WTC11 (cell line): ENCODE measurements around the gene HLA-DOB. TPM values are rescaled to one million over a fixed set of nuclear protein-coding genes. Genes with fewer than 3 reads are reported as not detected.

ENCODE experiments used
- ATAC-seq: fragments of 200-7000 bp; cut with Tn5 transposase; 2 replicates; pipeline ENCODE4 v1.10.0; 2021; ENCODE audit warnings: mild to moderate bottlenecking, moderate library complexity
- CTCF ChIA-PET: fragments of 300-600 bp; sonication (Branson Sonifier 250); formaldehyde crosslinking; loops from one replicate; lab custom pipeline; 2021; ENCODE audit warnings: antibody characterized with exemption; lab: Charles Lee
- POLR2A ChIA-PET: fragments of 350-600 bp; sonication (Branson Sonifier 250); formaldehyde crosslinking; loops from one replicate; lab custom pipeline; 2021; ENCODE audit warnings: antibody characterized with exemption; lab: Charles Lee
- DNase-seq: peaks from one replicate; pipeline ENCODE4 v3.0.0; 2021; ENCODE audit warnings: low spot score
- H3K27ac Mint-ChIP-seq: 2 replicates; pipeline ENCODE4 v1.8.0; 2021; ENCODE audit warnings: mixed read lengths
- H3K27me3 Mint-ChIP-seq: 2 replicates; pipeline ENCODE4 v1.8.0; 2021; ENCODE audit warnings: low read depth, mild to moderate bottlenecking, moderate library complexity, mixed read lengths
- H3K36me3 Mint-ChIP-seq: 2 replicates; pipeline ENCODE4 v1.8.0; 2021; ENCODE audit warnings: mixed read lengths
- H3K4me1 Mint-ChIP-seq: 2 replicates; pipeline ENCODE4 v1.8.0; 2022; ENCODE audit warnings: mixed read lengths
- H3K4me3 Mint-ChIP-seq: 2 replicates; pipeline ENCODE4 v1.8.0; 2021; ENCODE audit warnings: mild to moderate bottlenecking, moderate library complexity, mixed read lengths
- H3K9me3 Mint-ChIP-seq: 2 replicates; pipeline ENCODE4 v1.8.0; 2021; ENCODE audit warnings: mixed read lengths
- AFF4 ChIP-seq: sonication (generic); formaldehyde crosslinking; IDR thresholded peaks from 2 replicates; pipeline ENCODE4 v1.8.1; 2023; ENCODE audit warnings: mild to moderate bottlenecking, missing genetic modification reagents, borderline replicate concordance
- ATF2 ChIP-seq: sonication (generic); formaldehyde crosslinking; IDR thresholded peaks from 2 replicates; pipeline ENCODE4 v1.8.1; 2022; ENCODE audit warnings: low read depth, missing genetic modification reagents, borderline replicate concordance
- EMX1 ChIP-seq: fragments of 250-450 bp; sonication (Bioruptor Pico); IDR thresholded peaks from 2 replicates; pipeline ENCODE4 v1.8.0; 2021; ENCODE audit warnings: mild to moderate bottlenecking
- JAZF1 ChIP-seq: fragments of 250-450 bp; sonication (Bioruptor Pico); IDR thresholded peaks from 2 replicates; pipeline ENCODE4 v1.9.0; 2021; ENCODE audit warnings: moderate library complexity, mild to moderate bottlenecking, inconsistent platforms
- NFATC4 ChIP-seq: fragments of 250-450 bp; sonication (Bioruptor Pico); IDR thresholded peaks from 2 replicates; pipeline ENCODE4 v1.9.0; 2021; ENCODE audit warnings: mild to moderate bottlenecking
- NR2C2 ChIP-seq: sonication (generic); formaldehyde crosslinking; IDR thresholded peaks from 2 replicates; pipeline ENCODE4 v1.8.0; 2022; ENCODE audit warnings: mild to moderate bottlenecking, missing genetic modification reagents
- NR3C1 ChIP-seq: sonication (generic); formaldehyde crosslinking; conservative IDR thresholded peaks from 2 replicates; pipeline ENCODE4 v1.8.1; 2023; ENCODE audit warnings: low read depth, mild to moderate bottlenecking, missing genetic modification reagents
- OVOL2 ChIP-seq: fragments of 250-450 bp; sonication (Bioruptor Pico); IDR thresholded peaks from 2 replicates; pipeline ENCODE4 v1.9.0; 2021; ENCODE audit warnings: mild to moderate bottlenecking, borderline replicate concordance
- RORB ChIP-seq: fragments of 250-450 bp; sonication (Bioruptor Pico); IDR thresholded peaks from 2 replicates; pipeline ENCODE4 v1.9.0; 2021; ENCODE audit warnings: mild to moderate bottlenecking
- STAT6 ChIP-seq: sonication (generic); formaldehyde crosslinking; conservative IDR thresholded peaks from 2 replicates; pipeline ENCODE4 v1.8.1; 2023; ENCODE audit warnings: mild to moderate bottlenecking, low read depth, missing genetic modification reagents, moderate library complexity
- ZNF263 ChIP-seq: sonication (generic); formaldehyde crosslinking; IDR thresholded peaks from 2 replicates; pipeline ENCODE4 v1.8.1; 2022; ENCODE audit warnings: low read depth, mild to moderate bottlenecking, moderate library complexity, missing genetic modification reagents
- ZNF512 ChIP-seq: sonication (generic); formaldehyde crosslinking; IDR thresholded peaks from 2 replicates; pipeline ENCODE4 v1.8.1; 2022; ENCODE audit warnings: missing genetic modification reagents, borderline replicate concordance
- total RNA-seq: library from RNA; stranded (reverse); gene quantifications from 3 replicates; pipeline ENCODE4 v1.2.3, GENCODE V29; 2021
- TF ChIP-seq, protein P1 (sequence below): fragments of 250-450 bp; sonication (Bioruptor Pico); IDR thresholded peaks from 2 replicates; pipeline ENCODE4 v1.9.0; 2021; ENCODE audit warnings: moderate library complexity, mild to moderate bottlenecking, inconsistent platforms, borderline replicate concordance
- TF ChIP-seq, protein P2 (sequence below): sonication (generic); formaldehyde crosslinking; IDR thresholded peaks from 2 replicates; pipeline ENCODE4 v1.8.0; 2023; ENCODE audit warnings: missing genetic modification reagents
- TF ChIP-seq, protein P3 (sequence below): sonication (generic); formaldehyde crosslinking; IDR thresholded peaks from 2 replicates; pipeline ENCODE4 v1.8.1; 2023; ENCODE audit warnings: mild to moderate bottlenecking, missing genetic modification reagents, moderate library complexity
- TF ChIP-seq, protein P4 (sequence below): fragments of 200-600 bp; IDR thresholded peaks from 2 replicates; pipeline ENCODE4 v1.8.0; 2022; ENCODE audit warnings: antibody characterized with exemption
- TF ChIP-seq, protein P5 (sequence below): sonication (generic); formaldehyde crosslinking; IDR thresholded peaks from 2 replicates; pipeline ENCODE4 v1.8.1; 2022; ENCODE audit warnings: mild to moderate bottlenecking, missing genetic modification reagents, moderate library complexity, borderline replicate concordance

HLA-DOB gene
- total RNA-seq, 1 experiment from 2014 or later: 0.15 TPM

DNA sequence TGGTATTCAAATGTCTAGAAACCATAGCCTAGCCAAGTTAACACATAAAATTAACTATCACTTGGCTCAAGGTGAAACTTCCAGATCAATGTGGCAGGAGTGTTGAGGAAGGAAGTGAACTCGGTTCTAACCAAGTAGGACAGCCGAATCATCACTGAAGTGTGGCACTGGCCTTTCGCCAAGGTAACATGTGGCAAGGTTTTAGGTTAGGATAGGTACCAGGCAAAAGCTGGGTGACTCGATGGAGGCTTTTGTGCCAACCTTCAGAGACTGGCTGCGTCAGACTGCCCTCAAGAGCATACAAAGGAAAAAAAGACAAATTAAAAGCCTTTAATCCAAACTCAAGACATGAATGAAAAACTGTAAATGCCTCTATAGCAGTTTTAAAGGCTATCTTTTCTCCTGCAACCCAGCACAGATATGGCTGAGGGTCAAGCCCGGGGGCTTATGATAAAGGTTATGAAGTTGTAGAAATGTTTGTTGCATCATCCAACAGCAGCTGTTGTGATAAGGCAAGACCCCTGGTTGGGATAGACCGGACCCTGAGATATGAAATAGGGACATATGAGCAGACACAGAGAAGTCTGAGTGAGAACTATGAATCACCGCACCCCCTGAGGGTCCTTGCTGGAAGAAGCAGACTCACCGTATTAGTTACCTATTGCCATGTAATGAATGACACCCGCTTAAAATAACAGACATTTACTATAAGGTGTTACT is 49.1 kb upstream of the HLA-DOB start:
- POLR2A ChIA-PET: no interaction called here
- Mint-ChIP-seq H3K4me3 (no peak overlapping the region), H3K9me3 (no peaks in the 10 kb centered on the region), H3K27me3 (peaks cover 16% of the 10 kb centered on the region), H3K27ac (no peak overlapping the region), H3K4me1 (peaks cover 6% of the 10 kb centered on the region), H3K36me3 (no peaks in the 10 kb centered on the region)
- ATAC-seq: no peak
- DNase-seq: no peak
- CTCF ChIA-PET: interaction anchor here (1.4 to 9.2 kb wide), 2 partner anchors 27 to 119 kb away, joined by 3 to 243 read pairs; partner anchors contain the start of gene TAP2
- TF ChIP-seq AFF4 (CRISPR knock-in tag) (no peak), ATF2 (CRISPR knock-in tag) (no peak), ZNF263 (CRISPR knock-in tag) (no peak), JAZF1 (CRISPR knock-in tag) (no peak), NR2C2 (CRISPR knock-in tag) (no peak), NR3C1 (CRISPR knock-in tag) (no peak), STAT6 (CRISPR knock-in tag) (no peak), NFATC4 (CRISPR knock-in tag) (no peak), ZNF512 (CRISPR knock-in tag) (no peak), OVOL2 (CRISPR knock-in tag) (no peak), RORB (CRISPR knock-in tag) (no peak), EMX1 (no peak)
- TF ChIP-seq, protein P1, sequence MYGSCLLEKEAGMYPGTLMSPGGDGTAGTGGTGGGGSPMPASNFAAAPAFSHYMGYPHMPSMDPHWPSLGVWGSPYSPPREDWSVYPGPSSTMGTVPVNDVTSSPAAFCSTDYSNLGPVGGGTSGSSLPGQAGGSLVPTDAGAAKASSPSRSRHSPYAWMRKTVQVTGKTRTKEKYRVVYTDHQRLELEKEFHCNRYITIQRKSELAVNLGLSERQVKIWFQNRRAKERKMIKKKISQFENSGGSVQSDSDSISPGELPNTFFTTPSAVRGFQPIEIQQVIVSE (CRISPR knock-in tag): no peak
- TF ChIP-seq, protein P2, sequence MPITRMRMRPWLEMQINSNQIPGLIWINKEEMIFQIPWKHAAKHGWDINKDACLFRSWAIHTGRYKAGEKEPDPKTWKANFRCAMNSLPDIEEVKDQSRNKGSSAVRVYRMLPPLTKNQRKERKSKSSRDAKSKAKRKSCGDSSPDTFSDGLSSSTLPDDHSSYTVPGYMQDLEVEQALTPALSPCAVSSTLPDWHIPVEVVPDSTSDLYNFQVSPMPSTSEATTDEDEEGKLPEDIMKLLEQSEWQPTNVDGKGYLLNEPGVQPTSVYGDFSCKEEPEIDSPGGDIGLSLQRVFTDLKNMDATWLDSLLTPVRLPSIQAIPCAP (CRISPR knock-in tag): no peak
- TF ChIP-seq, protein P3, sequence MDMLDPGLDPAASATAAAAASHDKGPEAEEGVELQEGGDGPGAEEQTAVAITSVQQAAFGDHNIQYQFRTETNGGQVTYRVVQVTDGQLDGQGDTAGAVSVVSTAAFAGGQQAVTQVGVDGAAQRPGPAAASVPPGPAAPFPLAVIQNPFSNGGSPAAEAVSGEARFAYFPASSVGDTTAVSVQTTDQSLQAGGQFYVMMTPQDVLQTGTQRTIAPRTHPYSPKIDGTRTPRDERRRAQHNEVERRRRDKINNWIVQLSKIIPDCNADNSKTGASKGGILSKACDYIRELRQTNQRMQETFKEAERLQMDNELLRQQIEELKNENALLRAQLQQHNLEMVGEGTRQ (CRISPR knock-in tag): no peak
- TF ChIP-seq, protein P4, sequence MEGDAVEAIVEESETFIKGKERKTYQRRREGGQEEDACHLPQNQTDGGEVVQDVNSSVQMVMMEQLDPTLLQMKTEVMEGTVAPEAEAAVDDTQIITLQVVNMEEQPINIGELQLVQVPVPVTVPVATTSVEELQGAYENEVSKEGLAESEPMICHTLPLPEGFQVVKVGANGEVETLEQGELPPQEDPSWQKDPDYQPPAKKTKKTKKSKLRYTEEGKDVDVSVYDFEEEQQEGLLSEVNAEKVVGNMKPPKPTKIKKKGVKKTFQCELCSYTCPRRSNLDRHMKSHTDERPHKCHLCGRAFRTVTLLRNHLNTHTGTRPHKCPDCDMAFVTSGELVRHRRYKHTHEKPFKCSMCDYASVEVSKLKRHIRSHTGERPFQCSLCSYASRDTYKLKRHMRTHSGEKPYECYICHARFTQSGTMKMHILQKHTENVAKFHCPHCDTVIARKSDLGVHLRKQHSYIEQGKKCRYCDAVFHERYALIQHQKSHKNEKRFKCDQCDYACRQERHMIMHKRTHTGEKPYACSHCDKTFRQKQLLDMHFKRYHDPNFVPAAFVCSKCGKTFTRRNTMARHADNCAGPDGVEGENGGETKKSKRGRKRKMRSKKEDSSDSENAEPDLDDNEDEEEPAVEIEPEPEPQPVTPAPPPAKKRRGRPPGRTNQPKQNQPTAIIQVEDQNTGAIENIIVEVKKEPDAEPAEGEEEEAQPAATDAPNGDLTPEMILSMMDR: no peak
- TF ChIP-seq, protein P5, sequence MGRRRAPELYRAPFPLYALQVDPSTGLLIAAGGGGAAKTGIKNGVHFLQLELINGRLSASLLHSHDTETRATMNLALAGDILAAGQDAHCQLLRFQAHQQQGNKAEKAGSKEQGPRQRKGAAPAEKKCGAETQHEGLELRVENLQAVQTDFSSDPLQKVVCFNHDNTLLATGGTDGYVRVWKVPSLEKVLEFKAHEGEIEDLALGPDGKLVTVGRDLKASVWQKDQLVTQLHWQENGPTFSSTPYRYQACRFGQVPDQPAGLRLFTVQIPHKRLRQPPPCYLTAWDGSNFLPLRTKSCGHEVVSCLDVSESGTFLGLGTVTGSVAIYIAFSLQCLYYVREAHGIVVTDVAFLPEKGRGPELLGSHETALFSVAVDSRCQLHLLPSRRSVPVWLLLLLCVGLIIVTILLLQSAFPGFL: no peak
